Subcutaneous adipose tissue (tissue), 4 donors: ENCODE measurements around the gene KRTAP6-3. TPM values are rescaled to one million over a fixed set of nuclear protein-coding genes. Genes with fewer than 3 reads are reported as not detected.

ENCODE experiments used
- total RNA-seq, 4 donors: library from RNA; depleted of rRNA; stranded (reverse); fragments of >200 nt; gene quantifications; one replicate each; pipeline ENCODE4 v1.1.0, GENCODE V29; 2016
- TF ChIP-seq, protein P1 (sequence below): fragments of 450-650 bp; IDR thresholded peaks from one replicate; pipeline ENCODE4 v1.5.1; 2016; ENCODE audit warnings: low read depth, mild to moderate bottlenecking, control low read depth, antibody characterized with exemption, moderate library complexity

KRTAP6-3 gene
- not detected for total RNA-seq

- TF ChIP-seq, protein P1, sequence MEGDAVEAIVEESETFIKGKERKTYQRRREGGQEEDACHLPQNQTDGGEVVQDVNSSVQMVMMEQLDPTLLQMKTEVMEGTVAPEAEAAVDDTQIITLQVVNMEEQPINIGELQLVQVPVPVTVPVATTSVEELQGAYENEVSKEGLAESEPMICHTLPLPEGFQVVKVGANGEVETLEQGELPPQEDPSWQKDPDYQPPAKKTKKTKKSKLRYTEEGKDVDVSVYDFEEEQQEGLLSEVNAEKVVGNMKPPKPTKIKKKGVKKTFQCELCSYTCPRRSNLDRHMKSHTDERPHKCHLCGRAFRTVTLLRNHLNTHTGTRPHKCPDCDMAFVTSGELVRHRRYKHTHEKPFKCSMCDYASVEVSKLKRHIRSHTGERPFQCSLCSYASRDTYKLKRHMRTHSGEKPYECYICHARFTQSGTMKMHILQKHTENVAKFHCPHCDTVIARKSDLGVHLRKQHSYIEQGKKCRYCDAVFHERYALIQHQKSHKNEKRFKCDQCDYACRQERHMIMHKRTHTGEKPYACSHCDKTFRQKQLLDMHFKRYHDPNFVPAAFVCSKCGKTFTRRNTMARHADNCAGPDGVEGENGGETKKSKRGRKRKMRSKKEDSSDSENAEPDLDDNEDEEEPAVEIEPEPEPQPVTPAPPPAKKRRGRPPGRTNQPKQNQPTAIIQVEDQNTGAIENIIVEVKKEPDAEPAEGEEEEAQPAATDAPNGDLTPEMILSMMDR: no peak
These were observed at the start of gene KRTAP6-3 for GRCh38 chr21:30592140-30592539. Gene KRTAP6-3, plus strand, starts transcription at chr21:30592440. Its CDS starts 6 bp downstream, at chr21:30592446.

DNA sequence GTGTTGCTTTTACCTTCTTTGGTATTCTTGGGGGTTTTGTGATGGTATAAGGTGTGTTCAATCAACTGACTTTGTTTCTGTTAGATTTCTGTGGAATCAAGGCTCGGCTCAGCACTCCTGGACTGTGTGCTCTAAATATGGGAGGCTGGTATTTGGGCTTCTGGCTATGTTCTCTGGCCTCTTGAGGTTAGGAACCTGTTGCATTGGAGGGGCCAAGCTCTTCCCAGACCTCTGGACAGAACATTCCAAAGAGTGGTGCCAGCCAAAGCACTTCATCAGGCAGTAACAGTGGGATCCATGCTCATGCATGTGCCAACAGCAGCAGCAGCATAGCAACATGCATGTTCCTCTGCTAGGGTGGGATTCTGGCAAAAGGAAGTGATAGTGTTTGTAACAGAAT, 39.5 kb upstream of the KRTAP6-3 start:
- TF ChIP-seq, protein P1: no peak

GRCh38 chr21:30555095-30555494, 37.1 kb upstream of the KRTAP6-3 start:
- TF ChIP-seq, protein P1: no peak

DNA sequence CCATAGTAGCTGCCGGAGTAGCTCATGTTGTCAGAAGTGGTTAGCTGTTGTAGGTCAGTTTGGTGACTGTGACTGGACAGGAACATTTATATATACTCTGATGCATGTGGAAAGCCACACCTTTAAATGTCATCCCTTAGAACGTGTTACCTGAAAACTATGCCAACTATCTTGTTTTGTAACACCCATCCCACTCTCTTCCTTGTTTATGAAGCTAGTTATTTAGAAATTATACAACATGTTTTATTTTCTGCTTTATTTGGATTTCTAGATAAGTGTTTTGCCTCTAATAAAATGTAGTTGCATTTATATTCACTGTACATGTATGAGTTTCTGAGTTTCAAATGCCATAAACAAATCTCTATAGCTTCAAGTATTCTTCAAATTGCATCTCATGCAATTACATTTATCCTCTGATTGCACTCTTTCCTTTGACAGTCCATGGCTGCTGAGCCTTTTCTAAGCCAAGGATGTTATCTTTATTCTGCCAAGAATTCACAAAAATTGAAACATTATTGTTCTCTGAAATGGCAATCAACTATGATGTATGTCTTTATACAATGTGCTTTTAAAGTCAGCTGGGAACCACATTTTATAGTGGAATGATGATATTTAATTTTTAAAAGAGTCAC, 30.9 kb upstream of the KRTAP6-3 start, which contains the start of gene KRTAP19-7:
Gene KRTAP19-7, minus strand, starts transcription at position 51 of the 632 bp plus-strand sequence. Its CDS starts 25 bp downstream, at position 26.
- TF ChIP-seq, protein P1: no peak

- TF ChIP-seq, protein P1: no peak
These were observed 30.3 kb upstream of the KRTAP6-3 start for GRCh38 chr21:30561957-30562356.

GRCh38 chr21:30563072-30563471, 29.2 kb upstream of the KRTAP6-3 start:
- TF ChIP-seq, protein P1: no peak

DNA sequence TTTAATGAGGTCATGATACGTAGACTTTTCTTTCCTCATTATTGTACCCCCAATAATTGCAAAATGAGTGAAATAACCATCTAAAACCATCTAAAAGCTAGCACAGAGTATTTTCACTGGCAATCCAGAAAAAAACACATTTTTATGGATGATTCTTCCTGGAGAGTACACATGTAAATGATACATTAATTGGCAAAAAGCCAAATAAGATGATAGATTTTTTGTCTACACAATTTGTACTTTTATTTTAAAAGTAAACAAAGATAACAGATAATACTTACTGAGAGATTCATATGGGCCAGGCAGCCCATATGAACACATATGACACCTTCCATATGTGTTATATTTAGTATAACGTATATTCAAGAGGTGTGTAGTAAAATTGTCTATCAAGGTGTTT, 28.6 kb upstream of the KRTAP6-3 start:
- TF ChIP-seq, protein P1: no peak
